RKO (cell line): ENCODE data around the gene COL3A1.

Experiments
- DNase-seq: peaks from one replicate; pipeline ENCODE4 v3.0.0-alpha.2; 2016; ENCODE audit warnings: low spot score

Gene COL3A1

DNA sequence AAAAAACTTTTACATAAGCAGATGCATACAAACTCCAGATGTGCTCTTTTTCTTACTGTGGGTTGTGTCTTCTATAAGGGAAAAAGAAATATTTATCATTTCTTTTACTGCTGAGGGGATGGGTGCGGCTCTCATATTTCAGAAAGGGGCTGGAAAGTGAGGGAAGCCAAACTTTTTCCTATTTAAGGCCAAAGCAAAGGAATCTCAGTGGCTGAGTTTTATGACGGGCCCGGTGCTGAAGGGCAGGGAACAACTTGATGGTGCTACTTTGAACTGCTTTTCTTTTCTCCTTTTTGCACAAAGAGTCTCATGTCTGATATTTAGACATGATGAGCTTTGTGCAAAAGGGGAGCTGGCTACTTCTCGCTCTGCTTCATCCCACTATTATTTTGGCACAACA, at the start of gene COL3A1:
Gene COL3A1 (plus strand): TSS at position 210 of the 400 bp plus-strand sequence. CDS start 117 bp downstream, at position 327.
- DNase-seq, result no peak

DNA sequence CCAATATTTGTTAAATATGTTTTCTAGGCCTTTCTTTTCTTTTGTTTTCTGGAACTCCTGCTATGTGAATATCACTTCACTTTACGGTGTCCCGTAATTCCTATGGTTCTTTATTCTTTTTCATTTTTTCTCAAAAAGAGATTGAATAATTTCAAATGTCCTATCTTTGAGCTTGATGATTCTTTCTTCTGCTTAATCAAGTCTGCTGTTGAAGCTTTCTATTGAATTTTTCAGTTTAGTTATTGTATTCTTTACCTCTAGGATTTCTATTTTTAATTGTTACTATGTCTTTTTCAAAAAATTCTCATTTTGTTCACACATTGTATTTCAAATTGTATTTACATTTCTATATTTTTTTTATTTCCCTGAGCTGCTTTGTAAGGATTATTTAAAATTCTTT, 45.5 kb upstream of the COL3A1 start:
- DNase-seq, result no peak

DNA sequence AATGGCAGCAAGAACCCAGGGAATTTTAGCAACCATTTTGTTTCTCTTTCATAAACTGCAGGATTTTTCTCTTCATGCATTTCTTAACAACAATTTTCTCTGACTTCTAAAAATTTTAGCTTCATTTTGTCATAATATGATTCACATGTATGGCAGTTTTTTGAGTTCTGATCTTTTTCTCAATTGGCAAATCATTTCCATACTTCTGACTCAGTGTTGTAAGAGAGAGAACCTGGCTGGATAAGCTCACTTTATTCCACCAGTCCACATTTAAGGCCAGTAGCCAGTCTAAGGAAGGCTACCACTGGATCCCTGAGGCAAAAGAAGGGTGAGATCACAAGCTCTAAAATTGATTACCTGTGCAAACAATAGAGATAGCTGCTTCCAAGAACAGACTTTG, 42.8 kb upstream of the COL3A1 start:
- no peak for DNase-seq

DNA sequence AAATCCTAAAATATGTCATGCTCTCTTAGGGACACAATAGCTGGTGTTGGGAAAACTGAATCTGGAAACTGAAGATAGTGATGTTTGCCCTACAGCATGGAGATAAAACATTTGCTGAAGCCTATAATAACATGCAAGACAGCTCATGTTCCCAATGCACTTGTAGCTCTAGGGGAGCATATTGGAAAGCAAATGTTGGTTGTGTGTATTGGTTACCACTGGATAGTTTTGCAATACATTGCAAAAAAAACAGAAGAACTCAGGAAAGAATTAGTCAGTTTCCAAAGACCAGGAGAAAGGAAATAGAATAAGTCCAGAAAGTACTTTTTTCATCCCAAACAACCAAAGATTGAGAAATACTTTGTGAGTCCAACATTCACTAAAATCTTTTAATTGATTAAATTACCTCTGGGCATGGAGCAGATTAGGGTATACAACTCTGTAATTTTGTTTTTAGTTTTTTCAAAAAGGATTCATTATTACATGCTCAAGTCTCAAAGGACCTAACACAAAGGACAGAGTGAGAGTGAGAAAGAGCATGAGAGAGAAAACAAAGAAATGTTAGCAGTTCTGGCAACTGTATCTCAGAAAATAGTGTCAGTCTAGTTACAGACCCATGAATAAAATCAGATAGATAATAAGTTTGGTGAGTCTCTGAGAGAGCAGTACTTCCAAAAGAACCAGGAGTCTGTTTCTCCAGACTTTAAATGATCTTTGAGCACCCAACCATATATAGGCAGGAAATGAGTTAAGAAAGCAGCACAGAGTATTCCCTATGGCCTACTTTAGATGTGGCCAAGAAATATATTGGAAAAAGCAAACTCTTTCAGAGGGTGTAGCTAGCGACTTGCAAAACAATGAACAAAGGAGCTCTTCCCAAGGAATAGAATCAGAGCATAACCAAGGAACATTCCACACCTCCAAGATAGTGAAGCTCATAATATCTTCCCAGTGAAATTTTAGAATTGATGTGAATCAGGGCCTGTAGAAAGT, 36.6 kb upstream of the COL3A1 start:
- no peak for DNase-seq

DNA sequence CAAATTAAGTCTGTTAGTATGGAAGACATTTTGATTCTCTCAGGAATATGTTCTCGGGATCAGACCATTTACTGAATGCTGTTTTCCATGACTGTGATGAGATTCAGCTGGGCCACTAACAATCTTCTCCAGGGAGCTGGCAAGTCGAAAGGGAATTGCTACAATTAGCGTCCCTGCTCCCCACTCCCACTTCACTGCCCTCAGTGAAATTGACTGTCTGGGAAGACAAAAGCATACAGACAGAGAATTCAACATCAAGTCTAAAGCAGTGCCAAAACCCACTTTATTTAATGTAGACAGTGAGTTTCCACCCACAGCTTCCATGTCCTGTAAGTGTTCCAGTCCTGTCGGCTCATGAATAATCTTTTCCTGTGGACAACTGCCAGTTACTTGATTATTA, 34.0 kb upstream of the COL3A1 start:
- no peak for DNase-seq

DNA sequence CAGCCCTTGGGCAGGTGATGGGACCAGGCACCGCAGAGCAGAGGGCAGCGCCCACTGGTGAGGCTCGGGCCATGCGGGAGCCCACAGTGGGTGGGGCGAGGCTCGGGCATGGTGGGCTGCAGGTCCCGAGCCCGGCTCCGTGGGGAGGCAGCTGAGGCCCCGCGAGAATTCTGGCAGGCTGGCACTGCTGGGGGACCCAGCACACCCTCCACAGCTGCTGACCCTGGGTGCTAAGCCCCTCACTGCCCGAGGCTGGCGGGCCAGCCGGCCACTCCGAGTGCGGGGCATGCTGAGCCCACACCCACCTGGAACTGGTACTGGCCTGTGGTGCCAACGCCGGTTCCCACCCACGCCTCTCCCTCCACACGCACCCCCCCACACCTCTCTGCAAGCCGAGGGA, 29.7 kb upstream of the COL3A1 start:
- no peak for DNase-seq

DNA sequence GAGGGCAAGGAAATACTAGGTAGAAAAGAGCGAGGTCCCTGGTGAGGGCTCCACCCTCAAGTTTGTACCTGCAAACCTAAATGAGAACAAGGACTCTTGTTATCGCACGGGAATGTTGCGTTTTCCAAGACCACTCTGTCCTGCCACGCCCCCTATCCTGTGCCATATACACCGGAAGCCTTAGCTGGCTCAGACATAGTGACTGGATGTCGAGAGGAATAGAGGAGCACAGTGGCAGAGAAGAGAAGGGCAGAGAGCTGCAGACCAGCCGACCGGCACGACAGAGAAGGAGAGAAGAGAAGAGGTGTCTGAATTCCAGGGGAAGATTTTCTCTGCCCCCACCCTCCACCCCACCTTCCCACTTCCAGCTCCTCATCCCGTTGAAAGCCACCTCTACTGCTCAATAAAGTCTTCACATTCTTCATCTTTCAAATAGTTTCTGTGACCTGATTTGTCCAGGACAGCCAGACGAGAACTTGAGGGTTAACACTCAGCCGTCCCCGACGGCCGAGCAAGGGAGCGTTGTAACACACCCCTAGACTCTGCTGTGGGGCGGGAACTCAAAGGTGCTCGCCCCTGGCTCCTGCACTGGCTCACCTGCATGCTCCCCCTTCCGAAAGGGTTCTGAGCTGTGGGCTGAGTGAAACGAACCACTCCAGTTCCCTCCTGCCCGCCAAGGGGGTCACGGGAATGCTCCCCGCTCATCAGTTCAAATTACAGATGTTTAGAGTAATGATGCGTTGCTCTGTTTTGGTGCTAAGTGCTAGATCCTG, 24.9 kb upstream of the COL3A1 start:
- no peak for DNase-seq

DNA sequence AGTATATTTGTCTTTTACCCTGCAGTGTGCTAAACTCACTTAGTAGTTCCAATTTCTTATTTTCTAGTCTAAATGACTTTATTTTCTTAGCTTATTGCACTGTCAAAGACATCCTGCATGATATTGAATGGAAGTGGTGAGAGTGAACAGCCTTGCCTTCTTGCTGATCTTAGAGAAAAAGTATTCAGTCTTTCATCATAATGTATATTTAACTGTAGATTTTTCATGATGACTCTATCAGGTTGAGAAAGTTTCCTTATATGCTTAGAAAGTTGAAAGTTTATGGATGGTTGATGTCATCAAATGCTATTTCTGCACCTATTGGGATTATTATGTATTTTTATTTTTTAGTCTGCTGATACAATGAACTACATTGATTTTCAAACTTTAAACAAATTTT, 21.3 kb upstream of the COL3A1 start:
- DNase-seq, result no peak

DNA sequence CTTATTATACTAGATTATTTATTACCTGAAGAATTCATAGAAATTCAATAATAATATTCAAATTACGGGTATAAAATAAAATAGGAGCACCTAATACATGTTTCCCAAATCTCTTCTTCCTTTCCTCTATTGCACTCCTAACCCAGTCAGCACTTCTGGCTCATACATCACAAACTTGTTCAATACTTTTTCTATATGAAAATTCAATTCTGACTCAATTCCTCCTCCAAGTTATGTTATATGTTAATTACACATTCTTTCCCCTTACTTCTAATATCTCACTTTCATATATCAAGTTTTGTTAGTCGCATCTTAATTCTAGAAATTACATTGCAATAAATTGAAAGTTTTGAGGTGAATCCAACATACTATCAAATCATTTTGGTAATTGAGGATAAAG, 17.9 kb upstream of the COL3A1 start:
- DNase-seq, result no peak

DNA sequence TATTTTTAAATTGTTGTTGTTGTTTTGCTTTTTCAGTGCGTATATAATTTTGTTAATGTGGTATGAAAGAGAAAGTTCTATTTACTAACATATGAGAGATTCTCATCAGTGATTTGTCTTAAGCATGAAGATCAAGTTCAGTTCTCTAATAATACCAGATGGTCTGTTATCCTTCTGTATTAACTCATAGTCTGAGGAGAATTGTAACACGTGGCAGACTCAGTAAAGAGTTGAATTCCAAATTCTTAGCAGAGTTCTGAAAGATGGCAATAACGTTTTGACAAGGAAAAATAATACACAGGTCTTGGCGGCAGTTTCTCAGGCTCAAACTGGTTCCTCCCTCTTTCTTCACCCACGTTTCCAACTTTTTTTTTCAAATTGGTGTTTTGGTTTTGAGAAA, 17.2 kb upstream of the COL3A1 start:
- no peak for DNase-seq

DNA sequence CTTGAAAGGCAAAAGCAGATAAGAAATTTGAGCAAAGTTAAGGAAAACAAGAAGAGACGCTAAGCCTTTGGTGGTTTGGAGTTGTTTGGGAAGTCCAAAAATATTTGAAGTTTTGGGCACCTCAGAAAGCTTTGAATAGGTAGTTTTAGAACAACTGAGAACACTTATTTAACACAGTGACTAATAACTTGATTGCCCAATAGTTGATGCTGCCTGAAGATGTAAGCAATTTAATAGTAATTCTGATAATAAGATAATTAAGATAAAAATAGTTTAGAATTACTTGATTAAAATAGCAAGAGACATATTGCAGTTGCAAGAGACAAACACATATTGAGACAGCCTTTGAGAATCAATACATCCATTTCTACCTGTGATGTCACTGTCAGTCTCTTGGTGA, 16.5 kb upstream of the COL3A1 start:
- no peak for DNase-seq

DNA sequence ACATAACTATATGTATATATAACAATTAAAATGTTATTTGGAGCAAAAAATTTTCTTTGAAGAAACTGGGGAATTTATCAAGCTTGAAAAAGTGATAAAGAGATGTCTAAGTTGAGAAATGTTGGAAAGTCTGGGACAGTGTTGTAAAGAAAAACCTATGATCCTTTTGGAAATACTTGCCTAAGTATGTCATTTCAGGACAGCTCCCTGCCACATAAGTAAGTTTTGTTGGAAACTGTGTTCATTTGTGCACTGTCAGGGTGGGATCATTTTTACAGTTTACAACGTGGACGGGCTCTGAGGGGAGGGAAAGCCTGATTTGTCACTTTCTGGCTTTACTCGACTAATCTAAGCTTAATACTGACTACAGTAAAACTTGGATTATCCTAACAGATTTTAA, 10.4 kb upstream of the COL3A1 start:
- DNase-seq, result no peak

DNA sequence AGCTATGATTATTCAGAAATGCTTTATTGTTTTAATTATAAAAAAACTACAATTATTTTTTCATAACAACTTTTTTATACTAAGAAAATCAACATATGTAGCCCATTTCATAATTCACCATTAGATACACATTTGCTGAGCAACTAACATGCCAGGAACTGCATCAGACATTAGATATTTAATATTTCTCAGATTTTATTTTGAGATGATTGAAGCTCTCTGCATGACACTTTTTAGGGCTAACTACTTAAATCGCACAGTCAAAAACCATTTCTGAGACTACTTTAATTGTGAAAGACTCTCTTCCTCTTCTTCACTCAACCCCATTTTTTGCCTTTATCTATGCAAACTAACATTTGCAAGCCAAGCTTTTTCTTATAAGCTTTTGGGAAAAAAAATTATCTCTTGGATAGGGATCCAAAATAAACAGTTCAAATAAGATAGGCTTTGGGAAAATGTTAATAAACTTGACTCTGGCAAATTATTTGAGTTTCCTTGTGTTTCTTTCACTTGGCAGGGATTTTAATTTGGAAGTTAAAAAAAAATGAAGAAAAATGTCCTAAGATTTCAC, 9.1 kb upstream of the COL3A1 start:
- no peak for DNase-seq

DNA sequence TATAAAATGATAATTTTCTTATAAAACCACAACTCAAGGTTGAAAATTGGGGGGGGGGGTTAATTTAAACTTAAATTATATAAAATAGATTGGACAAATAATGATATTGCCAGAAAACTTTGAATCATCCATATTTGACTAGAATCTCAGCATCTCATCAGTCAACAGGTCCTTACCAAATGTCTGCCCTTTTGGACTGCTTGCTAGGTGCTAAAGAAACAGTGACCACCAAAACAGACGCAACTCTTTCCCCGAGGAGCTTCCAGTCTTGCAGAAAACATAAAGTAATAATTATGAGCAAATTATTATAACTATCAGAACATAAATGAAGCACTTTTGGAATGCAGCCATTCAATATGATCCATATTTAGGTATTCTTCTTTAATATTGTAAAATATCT, 8.6 kb upstream of the COL3A1 start:
- no peak for DNase-seq

DNA sequence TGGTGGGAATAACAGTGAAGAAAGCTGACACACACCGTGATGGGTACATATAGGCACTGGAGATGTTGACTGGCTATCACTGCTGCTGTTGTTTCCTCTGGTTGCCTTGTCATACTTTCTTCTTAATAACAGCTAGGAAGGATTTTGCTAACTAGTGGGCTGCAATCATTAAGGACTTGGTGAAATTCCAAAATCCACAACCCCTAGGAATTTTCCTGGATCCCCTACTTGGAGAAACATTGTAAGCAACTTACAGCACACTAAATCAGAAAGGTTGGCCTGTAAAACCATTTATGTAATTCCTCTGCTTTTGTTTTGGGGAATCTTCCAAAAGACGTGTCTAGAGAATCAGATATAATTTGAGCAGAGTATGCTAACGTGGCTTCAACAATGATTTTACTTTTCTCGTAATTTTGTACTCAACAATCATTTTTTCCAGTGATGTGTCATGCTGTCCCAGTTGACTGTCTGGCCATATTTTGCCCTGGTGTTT, 8.0 kb upstream of the COL3A1 start:
- no peak for DNase-seq

DNA sequence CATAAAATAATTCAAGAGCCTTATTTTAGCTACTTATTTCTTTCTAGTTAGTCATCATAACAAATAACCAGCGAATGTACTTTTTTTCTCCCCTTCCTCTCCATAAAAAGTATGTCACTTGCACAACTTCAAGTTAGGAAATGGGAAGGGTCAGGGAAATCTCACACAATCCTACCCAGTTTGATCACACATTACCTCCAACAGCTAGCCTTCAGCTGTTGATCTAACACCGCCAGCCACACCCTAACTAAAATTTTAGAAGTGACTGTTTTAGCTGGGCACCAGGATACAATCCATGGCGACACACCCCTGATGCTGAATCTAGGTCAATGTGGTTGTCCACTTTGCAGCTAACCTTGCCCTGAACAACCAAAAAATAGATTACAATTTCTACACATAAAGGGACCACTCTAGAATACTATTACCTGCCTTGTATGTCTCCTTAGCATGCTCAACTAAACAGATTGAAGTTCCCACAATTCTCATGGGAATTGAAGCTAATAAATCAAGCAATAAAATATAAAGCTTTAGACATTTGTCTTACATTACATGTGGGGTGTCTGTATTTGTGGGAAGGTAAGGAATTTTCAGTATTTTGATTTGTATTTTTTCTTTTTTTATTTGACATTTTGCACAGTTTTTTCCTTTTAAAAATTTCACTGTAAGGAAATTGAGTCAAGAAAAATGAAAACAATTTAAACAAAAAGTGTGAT, 7.3 kb upstream of the COL3A1 start:
- DNase-seq, result no peak

DNA sequence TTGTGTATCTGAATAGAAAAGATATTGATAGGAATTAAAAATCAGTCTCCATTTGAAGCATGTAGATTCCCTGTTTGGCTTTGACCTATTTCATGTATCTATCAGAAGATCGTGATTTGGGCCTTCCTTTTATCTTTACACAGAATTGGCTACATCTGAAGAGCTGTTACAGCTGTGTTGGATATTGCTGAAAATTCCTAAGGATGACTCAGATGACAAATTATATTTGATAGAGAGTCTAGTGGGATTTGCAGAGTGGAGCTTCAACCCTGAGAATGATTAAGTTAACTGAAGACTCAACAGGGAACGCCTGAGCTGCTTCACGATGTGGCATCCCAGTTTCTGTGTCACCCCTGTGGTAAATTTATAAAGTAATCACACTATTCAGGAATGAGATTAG, 4.9 kb upstream of the COL3A1 start:
- peak; percentile 6 for DNase-seq

DNA sequence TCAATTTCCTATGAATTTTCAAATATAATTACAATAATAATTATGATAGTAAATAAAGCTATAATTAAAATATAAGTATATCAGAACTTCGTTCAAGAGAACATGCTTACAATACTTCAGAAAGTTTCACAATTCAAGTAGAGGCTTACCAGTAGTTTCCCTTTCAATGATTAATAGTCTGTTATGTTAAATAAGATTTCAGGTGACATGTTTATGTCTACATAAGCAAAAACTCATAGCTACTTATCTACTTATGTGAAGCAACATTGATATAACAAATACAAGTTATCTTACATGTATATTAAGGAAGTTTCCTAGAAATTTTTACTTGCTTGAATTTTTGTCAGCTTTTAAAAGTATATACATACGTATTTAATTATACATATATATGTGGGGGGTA, 4.5 kb upstream of the COL3A1 start:
- DNase-seq, result no peak

DNA sequence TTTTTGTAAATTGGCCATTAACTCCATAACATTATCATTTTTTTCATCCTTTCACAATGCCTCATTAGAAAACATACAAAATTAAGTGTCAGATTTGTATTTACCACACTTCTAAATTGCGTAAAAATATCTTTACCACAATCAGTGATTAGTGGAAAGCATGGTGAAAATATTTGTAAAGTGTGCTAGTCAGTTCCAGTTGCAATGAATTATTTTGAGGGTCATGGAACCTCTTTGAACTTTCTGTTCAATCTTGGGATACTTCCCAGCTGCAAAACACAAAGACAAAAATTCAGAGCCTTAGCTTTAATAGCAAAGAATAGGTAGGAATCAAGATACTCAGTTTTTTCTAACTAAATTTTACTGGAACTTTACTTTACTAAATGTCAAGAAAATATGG, 4.0 kb upstream of the COL3A1 start:
- DNase-seq, result no peak

DNA sequence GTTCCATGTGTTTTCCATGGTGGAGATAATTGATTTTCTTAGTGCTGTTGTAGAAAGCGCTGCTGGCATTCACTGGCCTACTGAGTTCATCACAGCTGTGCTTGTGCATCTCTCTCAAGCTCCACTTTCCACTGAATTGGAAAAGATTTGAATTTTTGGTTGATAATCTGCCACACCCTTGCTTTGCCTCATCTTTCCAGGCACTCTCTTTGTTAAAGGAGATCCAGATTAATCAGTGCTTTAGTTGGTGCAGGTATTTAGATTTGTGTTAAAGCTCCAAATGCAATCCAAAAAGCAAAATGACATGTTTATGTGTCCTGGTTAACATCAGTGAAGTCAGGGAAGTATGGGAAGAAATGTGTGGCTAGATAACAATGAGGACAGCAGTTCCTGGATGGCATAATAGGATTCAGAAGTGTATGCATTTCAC, 2.7 kb upstream of the COL3A1 start:
- DNase-seq, result no peak

DNA sequence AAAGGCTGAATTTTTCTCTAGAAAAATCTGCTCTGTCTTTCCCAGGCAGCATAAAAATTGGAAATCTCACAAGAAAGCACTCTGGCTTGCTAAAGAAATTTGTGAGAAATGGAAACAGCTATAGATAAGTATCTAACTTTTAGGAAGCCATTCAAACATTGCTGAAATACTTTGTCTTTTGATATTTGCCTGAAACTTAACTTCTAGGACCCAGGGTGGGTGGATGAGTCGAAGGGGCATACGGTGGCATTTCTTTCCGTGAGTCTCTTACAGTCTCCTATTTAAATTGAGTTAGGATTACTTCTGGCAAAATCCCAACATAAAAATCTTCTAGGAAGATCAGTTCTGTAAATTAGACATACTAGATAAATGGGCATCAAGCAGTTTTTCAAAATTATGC, 532 bp upstream of the COL3A1 start:
- DNase-seq, result no peak

DNA sequence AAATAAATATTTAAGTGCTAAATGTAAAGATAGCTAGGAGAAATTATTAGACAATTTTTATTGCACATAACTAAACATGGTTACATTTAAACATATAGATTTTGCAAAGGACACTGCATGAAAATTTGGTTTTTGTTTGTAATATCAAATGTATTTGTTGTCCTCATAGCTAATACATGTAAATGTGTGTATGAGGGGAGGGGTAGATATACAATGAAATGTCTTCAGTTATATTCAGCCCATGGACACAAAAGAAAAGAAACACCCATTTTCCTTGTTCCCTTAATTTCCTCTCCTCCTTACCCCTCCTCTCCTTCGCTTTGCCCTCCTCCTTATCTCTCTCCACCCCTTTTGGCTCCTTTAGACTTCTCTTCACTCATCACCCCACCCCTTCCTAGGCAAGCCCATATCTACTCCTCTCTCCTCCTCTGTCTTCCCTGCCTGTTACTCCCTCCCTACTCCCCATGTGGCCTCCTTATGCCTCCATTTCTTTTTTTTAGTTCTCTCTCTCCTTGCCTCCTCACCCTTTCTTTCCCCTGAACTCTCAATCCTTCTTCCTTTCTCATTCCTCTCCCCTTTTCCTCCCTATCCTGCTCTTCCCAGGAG, 1.4 kb downstream of the COL3A1 start:
- no peak for DNase-seq
